GM23338 (cell line): ENCODE measurements around the gene NXPH2. TPM values are rescaled to one million over a fixed set of nuclear protein-coding genes. Genes with fewer than 3 reads are reported as not detected.

Source experiments
- ATAC-seq: fragments of 200-7000 bp; cut with Tn5 transposase; 3 replicates; pipeline ENCODE4 v1.9.1; 2020
- DNase-seq: peaks from one replicate; pipeline ENCODE4 v3.0.0-alpha.2; 2015; ENCODE audit warnings: low spot score
- H2AFZ ChIP-seq: fragments of 200-600 bp; sonication (generic); 2 replicates; pipeline ENCODE4 v1.8.0; 2016; ENCODE audit warnings: antibody characterized with exemption, mild to moderate bottlenecking, moderate library complexity
- H3F3A ChIP-seq: fragments of 200-600 bp; sonication (generic); replicated peaks from 2 replicates; pipeline ENCODE4 v1.8.0; 2017; ENCODE audit warnings: antibody characterized with exemption, mixed run types, low read depth
- H3K27ac ChIP-seq: fragments of 200-600 bp; sonication (generic); 2 replicates; pipeline ENCODE4 v1.6.1; 2016; ENCODE audit warnings: low read depth
- H3K27me3 ChIP-seq: fragments of 200-600 bp; sonication (generic); 2 replicates; pipeline ENCODE4 v1.8.0; 2016; ENCODE audit warnings: mild to moderate bottlenecking, mixed run types, moderate library complexity; ENCODE audit not compliant: insufficient read depth
- H3K36me3 ChIP-seq: fragments of 200-600 bp; sonication (generic); 2 replicates; pipeline ENCODE4 v1.8.0; 2016; ENCODE audit warnings: mild to moderate bottlenecking; ENCODE audit not compliant: insufficient read depth
- H3K4me1 ChIP-seq: fragments of 200-600 bp; sonication (generic); 2 replicates; pipeline ENCODE4 v1.8.0; 2016; ENCODE audit warnings: mild to moderate bottlenecking, moderate library complexity; ENCODE audit not compliant: insufficient read depth
- H3K4me2 ChIP-seq: fragments of 200-600 bp; sonication (generic); 2 replicates; pipeline ENCODE4 v1.7.1; 2017; ENCODE audit warnings: mixed run types
- H3K4me3 ChIP-seq: fragments of 200-600 bp; sonication (generic); 2 replicates; pipeline ENCODE4 v1.6.1; 2016; ENCODE audit warnings: mixed run types
- H3K79me2 ChIP-seq: fragments of 200-600 bp; sonication (generic); replicated peaks from 2 replicates; pipeline ENCODE4 v1.8.0; 2017; ENCODE audit warnings: mild to moderate bottlenecking; ENCODE audit not compliant: insufficient read depth
- H3K9me2 ChIP-seq: fragments of 200-600 bp; sonication (generic); 2 replicates; pipeline ENCODE4 v1.8.0; 2017; ENCODE audit not compliant: insufficient read depth
- H4K20me1 ChIP-seq: fragments of 200-600 bp; sonication (generic); replicated peaks from 2 replicates; pipeline ENCODE4 v1.8.0; 2017; ENCODE audit warnings: mild to moderate bottlenecking; ENCODE audit not compliant: insufficient read depth
- H3K27ac Mint-ChIP-seq: 2 replicates; pipeline ENCODE4 v1.8.0; 2020; ENCODE audit warnings: inconsistent platforms, mild to moderate bottlenecking, moderate library complexity, mixed read lengths
- H3K27me3 Mint-ChIP-seq: 3 replicates; pipeline ENCODE4 v1.8.0; 2022; ENCODE audit warnings: low read depth, mild to moderate bottlenecking, moderate library complexity, mixed read lengths, inconsistent platforms; ENCODE audit not compliant: insufficient read depth, poor library complexity
- H3K36me3 Mint-ChIP-seq: 3 replicates; pipeline ENCODE4 v1.8.0; 2021; ENCODE audit warnings: low read depth, mild to moderate bottlenecking, inconsistent platforms, moderate library complexity, mixed read lengths
- H3K4me1 Mint-ChIP-seq: 3 replicates; pipeline ENCODE4 v1.8.0; 2020; ENCODE audit warnings: mild to moderate bottlenecking, inconsistent platforms, mixed read lengths
- H3K4me3 Mint-ChIP-seq: 3 replicates; pipeline ENCODE4 v1.8.0; 2021; ENCODE audit warnings: moderate library complexity, mild to moderate bottlenecking, inconsistent platforms, mixed read lengths
- H3K9me3 Mint-ChIP-seq: 3 replicates; pipeline ENCODE4 v1.8.0; 2020; ENCODE audit warnings: moderate library complexity, mild to moderate bottlenecking, inconsistent platforms, mixed read lengths
- CREB1 ChIP-seq: fragments of 250-450 bp; sonication (Bioruptor Pico); IDR thresholded peaks from 2 replicates; pipeline ENCODE4 v1.5.0; 2020; ENCODE audit warnings: low read depth, mild to moderate bottlenecking, moderate library complexity
- EZH2 ChIP-seq: fragments of 200-600 bp; sonication (generic); IDR thresholded peaks from one replicate; pipeline ENCODE4 v1.8.0; 2017; ENCODE audit warnings: antibody characterized with exemption, mild to moderate bottlenecking, low read depth; ENCODE audit not compliant: unreplicated experiment
- EZH2phosphoT487 ChIP-seq: fragments of 200-600 bp; sonication (generic); IDR thresholded peaks from one replicate; pipeline ENCODE4 v1.8.1; 2018; ENCODE audit warnings: antibody characterized with exemption; ENCODE audit not compliant: unreplicated experiment
- NANOG ChIP-seq: IDR thresholded peaks from 2 replicates; pipeline ENCODE4 v1.6.1; 2016; ENCODE audit warnings: antibody characterized with exemption, borderline replicate concordance
- POLR2AphosphoS5 ChIP-seq: IDR thresholded peaks from 2 replicates; pipeline ENCODE4 v1.6.1; 2016; ENCODE audit warnings: antibody characterized with exemption, low read depth
- ZNF114 ChIP-seq: fragments of 250-450 bp; sonication (Bioruptor Pico); IDR thresholded peaks from 2 replicates; pipeline ENCODE4 v1.5.0; 2020; ENCODE audit warnings: mild to moderate bottlenecking, moderate library complexity
- ZNF331 ChIP-seq: fragments of 250-450 bp; sonication (Bioruptor Pico); IDR thresholded peaks from 2 replicates; pipeline ENCODE4 v1.5.0; 2020; ENCODE audit warnings: low read depth, mild to moderate bottlenecking, moderate library complexity
- polyA plus RNA-seq: library from polyadenylated mRNA; unstranded; fragments of >200 nt; fragmentation: Nextera tagmentation; extraction: Ambion mirVana; gene quantifications from 2 replicates; pipeline ENCODE4 v1.2.1, GENCODE V29; 2016
- total RNA-seq: library from RNA; depleted of rRNA; stranded (reverse); fragments of >200 nt; shearing (Covaris generic); gene quantifications from 2 replicates; pipeline ENCODE4 v1.2.3, GENCODE V29; 2014
- TF ChIP-seq, protein P1 (sequence below): IDR thresholded peaks from one replicate; pipeline ENCODE4 v1.6.1; 2018; ENCODE audit warnings: antibody characterized with exemption; ENCODE audit not compliant: unreplicated experiment
- TF ChIP-seq, protein P2 (sequence below), 2 experiments: fragments of 200-600 bp in 1 of 2; sonication (generic) in 1 of 2; conservative IDR thresholded peaks; 2 replicates each; pipeline versions ENCODE4 v1.5.1 to v1.6.1; 2016 to 2017; ENCODE audit warnings: antibody characterized with exemption in 2 of 2, low read depth in 2 of 2, mild to moderate bottlenecking in 2 of 2, moderate library complexity in 1 of 2
- TF ChIP-seq, protein P3 (sequence below): IDR thresholded peaks from 2 replicates; pipeline ENCODE4 v1.6.1; 2016; ENCODE audit warnings: antibody characterized with exemption
- TF ChIP-seq, protein P4 (sequence below): fragments of 250-450 bp; sonication (Bioruptor Pico); IDR thresholded peaks from 2 replicates; pipeline ENCODE4 v1.5.0; 2020; ENCODE audit warnings: mild to moderate bottlenecking, moderate library complexity

The NXPH2 gene
- total and polyA plus RNA-seq, 2 experiments from 2014 or later, result 2.7 to 8.3 TPM

DNA sequence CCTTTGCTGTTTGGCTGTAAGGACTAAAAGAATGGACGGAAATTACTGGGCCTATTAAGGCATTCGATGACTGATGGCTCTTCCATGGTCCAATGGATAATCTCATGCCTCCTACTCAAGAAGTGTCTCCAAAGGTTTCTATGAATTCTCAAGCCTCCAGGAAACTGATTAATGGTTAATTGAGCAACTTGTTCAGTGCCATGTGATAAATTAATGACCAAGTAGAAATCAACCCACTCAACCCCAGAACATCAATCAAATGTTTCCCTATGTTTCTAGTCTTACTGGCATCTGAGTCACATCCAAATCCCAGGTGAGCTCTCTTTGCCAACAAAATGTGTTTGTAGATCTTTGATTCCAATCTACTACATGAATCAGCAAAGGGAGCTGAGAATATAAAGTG is 103.6 kb downstream of the NXPH2 start:
- H3K9me2 ChIP-seq, result peaks cover 6% of the 10 kb centered on the region; the same call in 1 of the 2 replicates
- H3K4me2 ChIP-seq, result no peak overlapping the region
- no peak overlapping the region for H2AFZ ChIP-seq
- Mint-ChIP-seq H3K9me3 (no peaks in the 10 kb centered on the region), H3K4me1 (peaks cover 20% of the 10 kb centered on the region), H3K27me3 (peaks cover 2% of the 10 kb centered on the region), H3K36me3 (no peaks in the 10 kb centered on the region), H3K4me3 (no peak overlapping the region), H3K27ac (peak overlapping the region; percentile 15; the same call in 1 of the 2 replicates)
- no peaks in the 10 kb centered on the region for H3K36me3 ChIP-seq
- DNase-seq, result no peak
- TF ChIP-seq, protein P1, sequence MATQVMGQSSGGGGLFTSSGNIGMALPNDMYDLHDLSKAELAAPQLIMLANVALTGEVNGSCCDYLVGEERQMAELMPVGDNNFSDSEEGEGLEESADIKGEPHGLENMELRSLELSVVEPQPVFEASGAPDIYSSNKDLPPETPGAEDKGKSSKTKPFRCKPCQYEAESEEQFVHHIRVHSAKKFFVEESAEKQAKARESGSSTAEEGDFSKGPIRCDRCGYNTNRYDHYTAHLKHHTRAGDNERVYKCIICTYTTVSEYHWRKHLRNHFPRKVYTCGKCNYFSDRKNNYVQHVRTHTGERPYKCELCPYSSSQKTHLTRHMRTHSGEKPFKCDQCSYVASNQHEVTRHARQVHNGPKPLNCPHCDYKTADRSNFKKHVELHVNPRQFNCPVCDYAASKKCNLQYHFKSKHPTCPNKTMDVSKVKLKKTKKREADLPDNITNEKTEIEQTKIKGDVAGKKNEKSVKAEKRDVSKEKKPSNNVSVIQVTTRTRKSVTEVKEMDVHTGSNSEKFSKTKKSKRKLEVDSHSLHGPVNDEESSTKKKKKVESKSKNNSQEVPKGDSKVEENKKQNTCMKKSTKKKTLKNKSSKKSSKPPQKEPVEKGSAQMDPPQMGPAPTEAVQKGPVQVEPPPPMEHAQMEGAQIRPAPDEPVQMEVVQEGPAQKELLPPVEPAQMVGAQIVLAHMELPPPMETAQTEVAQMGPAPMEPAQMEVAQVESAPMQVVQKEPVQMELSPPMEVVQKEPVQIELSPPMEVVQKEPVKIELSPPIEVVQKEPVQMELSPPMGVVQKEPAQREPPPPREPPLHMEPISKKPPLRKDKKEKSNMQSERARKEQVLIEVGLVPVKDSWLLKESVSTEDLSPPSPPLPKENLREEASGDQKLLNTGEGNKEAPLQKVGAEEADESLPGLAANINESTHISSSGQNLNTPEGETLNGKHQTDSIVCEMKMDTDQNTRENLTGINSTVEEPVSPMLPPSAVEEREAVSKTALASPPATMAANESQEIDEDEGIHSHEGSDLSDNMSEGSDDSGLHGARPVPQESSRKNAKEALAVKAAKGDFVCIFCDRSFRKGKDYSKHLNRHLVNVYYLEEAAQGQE, result no peak
- TF ChIP-seq, protein P2, sequence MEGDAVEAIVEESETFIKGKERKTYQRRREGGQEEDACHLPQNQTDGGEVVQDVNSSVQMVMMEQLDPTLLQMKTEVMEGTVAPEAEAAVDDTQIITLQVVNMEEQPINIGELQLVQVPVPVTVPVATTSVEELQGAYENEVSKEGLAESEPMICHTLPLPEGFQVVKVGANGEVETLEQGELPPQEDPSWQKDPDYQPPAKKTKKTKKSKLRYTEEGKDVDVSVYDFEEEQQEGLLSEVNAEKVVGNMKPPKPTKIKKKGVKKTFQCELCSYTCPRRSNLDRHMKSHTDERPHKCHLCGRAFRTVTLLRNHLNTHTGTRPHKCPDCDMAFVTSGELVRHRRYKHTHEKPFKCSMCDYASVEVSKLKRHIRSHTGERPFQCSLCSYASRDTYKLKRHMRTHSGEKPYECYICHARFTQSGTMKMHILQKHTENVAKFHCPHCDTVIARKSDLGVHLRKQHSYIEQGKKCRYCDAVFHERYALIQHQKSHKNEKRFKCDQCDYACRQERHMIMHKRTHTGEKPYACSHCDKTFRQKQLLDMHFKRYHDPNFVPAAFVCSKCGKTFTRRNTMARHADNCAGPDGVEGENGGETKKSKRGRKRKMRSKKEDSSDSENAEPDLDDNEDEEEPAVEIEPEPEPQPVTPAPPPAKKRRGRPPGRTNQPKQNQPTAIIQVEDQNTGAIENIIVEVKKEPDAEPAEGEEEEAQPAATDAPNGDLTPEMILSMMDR (conservative IDR thresholded peaks at IDR 0.05; ENCODE audit: low read depth in 2 of 2), result no peak
- TF ChIP-seq EZH2phosphoT487 (no peak), NANOG (no peak), ZNF114 (no peak), POLR2AphosphoS5 (no peak), CREB1 (no peak), EZH2 (no peak), ZNF331 (CRISPR knock-in tag) (no peak)
- TF ChIP-seq, protein P3, sequence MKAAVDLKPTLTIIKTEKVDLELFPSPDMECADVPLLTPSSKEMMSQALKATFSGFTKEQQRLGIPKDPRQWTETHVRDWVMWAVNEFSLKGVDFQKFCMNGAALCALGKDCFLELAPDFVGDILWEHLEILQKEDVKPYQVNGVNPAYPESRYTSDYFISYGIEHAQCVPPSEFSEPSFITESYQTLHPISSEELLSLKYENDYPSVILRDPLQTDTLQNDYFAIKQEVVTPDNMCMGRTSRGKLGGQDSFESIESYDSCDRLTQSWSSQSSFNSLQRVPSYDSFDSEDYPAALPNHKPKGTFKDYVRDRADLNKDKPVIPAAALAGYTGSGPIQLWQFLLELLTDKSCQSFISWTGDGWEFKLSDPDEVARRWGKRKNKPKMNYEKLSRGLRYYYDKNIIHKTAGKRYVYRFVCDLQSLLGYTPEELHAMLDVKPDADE, result no peak
- TF ChIP-seq, protein P4, sequence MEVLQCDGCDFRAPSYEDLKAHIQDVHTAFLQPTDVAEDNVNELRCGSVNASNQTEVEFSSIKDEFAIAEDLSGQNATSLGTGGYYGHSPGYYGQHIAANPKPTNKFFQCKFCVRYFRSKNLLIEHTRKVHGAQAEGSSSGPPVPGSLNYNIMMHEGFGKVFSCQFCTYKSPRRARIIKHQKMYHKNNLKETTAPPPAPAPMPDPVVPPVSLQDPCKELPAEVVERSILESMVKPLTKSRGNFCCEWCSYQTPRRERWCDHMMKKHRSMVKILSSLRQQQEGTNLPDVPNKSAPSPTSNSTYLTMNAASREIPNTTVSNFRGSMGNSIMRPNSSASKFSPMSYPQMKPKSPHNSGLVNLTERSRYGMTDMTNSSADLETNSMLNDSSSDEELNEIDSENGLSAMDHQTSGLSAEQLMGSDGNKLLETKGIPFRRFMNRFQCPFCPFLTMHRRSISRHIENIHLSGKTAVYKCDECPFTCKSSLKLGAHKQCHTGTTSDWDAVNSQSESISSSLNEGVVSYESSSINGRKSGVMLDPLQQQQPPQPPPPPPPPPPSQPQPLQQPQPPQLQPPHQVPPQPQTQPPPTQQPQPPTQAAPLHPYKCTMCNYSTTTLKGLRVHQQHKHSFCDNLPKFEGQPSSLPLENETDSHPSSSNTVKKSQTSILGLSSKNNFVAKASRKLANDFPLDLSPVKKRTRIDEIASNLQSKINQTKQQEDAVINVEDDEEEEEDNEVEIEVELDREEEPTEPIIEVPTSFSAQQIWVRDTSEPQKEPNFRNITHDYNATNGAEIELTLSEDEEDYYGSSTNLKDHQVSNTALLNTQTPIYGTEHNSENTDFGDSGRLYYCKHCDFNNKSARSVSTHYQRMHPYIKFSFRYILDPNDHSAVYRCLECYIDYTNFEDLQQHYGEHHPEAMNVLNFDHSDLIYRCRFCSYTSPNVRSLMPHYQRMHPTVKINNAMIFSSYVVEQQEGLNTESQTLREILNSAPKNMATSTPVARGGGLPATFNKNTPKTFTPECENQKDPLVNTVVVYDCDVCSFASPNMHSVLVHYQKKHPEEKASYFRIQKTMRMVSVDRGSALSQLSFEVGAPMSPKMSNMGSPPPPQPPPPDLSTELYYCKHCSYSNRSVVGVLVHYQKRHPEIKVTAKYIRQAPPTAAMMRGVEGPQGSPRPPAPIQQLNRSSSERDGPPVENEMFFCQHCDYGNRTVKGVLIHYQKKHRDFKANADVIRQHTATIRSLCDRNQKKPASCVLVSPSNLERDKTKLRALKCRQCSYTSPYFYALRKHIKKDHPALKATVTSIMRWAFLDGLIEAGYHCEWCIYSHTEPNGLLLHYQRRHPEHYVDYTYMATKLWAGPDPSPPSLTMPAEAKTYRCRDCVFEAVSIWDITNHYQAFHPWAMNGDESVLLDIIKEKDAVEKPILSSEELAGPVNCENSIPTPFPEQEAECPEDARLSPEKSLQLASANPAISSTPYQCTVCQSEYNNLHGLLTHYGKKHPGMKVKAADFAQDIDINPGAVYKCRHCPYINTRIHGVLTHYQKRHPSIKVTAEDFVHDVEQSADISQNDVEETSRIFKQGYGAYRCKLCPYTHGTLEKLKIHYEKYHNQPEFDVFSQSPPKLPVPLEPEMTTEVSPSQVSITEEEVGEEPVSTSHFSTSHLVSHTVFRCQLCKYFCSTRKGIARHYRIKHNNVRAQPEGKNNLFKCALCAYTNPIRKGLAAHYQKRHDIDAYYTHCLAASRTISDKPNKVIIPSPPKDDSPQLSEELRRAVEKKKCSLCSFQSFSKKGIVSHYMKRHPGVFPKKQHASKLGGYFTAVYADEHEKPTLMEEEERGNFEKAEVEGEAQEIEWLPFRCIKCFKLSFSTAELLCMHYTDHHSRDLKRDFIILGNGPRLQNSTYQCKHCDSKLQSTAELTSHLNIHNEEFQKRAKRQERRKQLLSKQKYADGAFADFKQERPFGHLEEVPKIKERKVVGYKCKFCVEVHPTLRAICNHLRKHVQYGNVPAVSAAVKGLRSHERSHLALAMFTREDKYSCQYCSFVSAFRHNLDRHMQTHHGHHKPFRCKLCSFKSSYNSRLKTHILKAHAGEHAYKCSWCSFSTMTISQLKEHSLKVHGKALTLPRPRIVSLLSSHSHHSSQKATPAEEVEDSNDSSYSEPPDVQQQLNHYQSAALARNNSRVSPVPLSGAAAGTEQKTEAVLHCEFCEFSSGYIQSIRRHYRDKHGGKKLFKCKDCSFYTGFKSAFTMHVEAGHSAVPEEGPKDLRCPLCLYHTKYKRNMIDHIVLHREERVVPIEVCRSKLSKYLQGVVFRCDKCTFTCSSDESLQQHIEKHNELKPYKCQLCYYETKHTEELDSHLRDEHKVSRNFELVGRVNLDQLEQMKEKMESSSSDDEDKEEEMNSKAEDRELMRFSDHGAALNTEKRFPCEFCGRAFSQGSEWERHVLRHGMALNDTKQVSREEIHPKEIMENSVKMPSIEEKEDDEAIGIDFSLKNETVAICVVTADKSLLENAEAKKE (CRISPR knock-in tag), result no peak
- H3K4me3 ChIP-seq, result no peak overlapping the region
- peaks cover 23% of the 10 kb centered on the region for H3K4me1 ChIP-seq
- H3K27ac ChIP-seq, result no peak overlapping the region
- H3K27me3 ChIP-seq, result no peaks in the 10 kb centered on the region
- no peak for ATAC-seq
- no peaks in the 10 kb centered on the region for H3F3A ChIP-seq
- H3K79me2 ChIP-seq, result no peaks in the 10 kb centered on the region
- no peaks in the 10 kb centered on the region for H4K20me1 ChIP-seq
